NCI-H2227 treated with DMSO at 0.1 percent for 48 hours (cell line): ENCODE results near the gene PRRG1.
"Not testable (repeated sequence)": the region's sequence is repeated elsewhere in the genome, so short reads cannot be mapped to it uniquely, and the experiment has no call there.

Source experiments
- DNase-seq: peaks from one replicate; lab custom pipeline; 2025; lab: John Stamatoyannopoulos, UW

The PRRG1 gene

DNA sequence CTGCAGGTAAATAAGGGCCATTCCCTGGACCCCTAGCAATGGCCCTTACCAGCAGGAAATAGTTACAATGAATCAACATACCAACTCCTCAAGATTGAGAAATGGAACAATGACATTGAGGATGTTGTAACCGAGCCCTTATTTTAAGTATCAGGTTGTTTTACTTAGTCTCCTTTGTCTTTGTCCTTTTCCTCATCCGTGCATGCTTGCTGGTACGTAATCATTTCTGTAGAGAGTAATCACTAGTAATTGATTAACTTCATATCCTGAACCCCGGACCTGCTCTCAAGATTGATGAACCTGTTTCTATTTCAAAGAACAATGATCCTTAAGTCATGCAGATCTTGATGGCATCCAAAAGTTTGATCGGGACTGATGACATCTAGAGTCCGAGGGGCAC is 123.7 kb downstream of the PRRG1 start:
- DNase-seq: no peak

DNA sequence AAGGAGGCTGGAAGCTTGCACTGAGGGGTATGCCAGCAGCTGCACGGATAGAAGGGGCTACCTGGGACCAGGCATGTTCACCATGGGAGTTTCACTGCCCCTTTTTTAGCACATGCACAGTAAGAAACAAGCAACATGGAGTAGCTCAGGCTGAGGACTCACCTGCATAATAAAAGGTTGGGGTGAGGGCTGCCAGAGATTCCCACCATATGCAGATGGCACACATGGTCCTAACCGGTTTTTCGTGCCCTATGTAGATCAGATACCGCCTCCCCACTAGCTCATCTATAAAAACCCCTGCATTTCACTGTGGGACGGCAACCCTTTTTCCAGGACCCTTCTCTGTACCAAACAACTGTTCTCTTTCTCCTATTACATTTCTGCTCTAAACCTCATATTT is 125.3 kb downstream of the PRRG1 start:
- no peak for DNase-seq

DNA sequence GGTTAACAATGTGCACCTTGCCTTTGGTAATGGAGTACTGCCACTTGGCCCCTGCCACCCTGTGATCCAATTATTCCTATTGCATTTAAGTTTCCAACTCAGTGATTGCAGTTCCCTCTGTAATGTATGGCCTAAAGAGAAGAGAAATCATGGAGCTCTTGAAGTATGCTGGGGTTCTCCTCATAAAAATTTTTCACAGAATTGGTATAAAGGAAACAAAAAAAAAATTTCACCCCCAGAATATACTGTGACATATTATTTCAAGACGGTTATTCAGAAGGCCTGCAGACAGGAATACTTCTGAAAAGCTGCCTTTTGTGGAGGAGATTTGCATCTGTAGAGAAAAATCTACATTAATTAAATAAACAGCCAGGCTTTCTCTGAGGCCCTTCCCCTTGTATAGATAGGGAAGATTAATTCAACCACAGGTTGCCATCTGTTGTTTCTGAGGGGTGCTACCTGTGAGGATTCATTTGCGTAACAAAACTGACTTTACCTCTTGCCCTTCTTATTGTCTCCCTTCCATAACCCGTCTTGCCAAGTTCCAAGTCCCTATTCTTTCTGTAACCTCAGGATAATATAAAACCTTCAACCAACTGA is 127.5 kb downstream of the PRRG1 start:
- DNase-seq: no peak

- DNase-seq: not testable (repeated sequence)
Measured at GRCh38 chrX:37484335-37484734, 135.2 kb downstream of the PRRG1 start.

- DNase-seq: no peak
Measured at GRCh38 chrX:37485429-37485828, 136.3 kb downstream of the PRRG1 start.

DNA sequence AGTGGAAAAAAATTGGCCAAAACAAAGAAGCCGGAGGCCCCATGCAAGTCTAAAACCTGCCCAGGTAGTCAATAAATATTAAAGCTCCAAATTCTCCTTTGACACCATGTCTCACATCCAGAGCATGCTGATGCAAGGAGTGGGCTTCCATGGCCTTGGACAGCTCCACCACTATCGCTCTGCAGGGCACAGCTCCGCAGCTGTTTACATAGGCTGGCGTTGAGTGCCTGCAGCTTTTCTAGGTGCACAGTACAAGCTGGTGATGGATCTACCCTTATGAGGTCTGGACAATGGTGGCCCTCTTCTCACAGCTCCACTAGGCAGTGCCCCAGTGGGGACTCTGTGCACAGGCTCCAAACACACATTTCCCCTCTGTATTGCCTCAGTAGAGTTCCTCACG is 138.1 kb downstream of the PRRG1 start:
- DNase-seq: no peak

DNA sequence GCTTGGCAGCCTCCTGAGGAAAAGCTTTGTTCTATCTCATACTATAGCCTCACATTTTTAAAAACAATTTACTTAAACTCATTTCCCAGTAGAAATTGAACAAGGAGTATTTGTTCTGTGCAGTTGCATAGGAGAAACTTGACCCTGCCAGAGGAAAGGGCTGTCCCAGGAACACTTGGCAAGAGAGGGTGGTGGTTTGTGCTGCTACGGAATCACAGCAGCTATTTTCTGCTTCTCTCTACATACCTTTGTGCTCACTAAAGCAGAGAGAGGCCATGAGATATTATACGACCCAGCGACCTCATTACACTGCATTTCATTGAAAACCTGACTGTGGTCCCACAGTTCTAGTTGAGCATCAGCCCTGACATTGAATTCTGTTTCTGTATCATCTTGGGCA is 139.2 kb downstream of the PRRG1 start:
- no peak for DNase-seq

DNA sequence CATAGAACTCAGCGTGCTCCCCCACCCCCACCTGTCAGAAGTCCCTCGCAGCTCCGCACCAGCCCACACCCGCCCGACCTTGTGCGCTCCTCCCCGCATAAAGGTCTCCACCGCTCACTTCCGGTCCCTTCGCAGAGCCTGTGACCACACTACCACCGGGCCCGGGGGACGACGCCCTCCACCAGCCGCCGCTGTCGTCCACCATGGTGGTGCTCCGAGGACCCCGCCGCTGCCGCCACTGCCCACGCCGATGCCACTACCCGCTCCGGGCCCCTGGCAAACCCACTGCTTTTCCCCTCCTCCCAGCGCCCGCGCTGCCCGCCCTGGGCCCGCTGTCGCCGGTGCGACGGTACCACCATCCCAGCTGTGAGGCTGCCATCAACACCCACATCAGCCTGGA is 142.5 kb downstream of the PRRG1 start:
- no peak for DNase-seq

- DNase-seq: peak; percentile 20
Measured at GRCh38 chrX:37495760-37496159, 146.6 kb downstream of the PRRG1 start.

GRCh38 chrX:37497126-37497525 is 148.0 kb downstream of the PRRG1 start:
- not testable (repeated sequence) for DNase-seq

GRCh38 chrX:37498323-37498722 is 149.2 kb downstream of the PRRG1 start:
- not testable (repeated sequence) for DNase-seq

DNA sequence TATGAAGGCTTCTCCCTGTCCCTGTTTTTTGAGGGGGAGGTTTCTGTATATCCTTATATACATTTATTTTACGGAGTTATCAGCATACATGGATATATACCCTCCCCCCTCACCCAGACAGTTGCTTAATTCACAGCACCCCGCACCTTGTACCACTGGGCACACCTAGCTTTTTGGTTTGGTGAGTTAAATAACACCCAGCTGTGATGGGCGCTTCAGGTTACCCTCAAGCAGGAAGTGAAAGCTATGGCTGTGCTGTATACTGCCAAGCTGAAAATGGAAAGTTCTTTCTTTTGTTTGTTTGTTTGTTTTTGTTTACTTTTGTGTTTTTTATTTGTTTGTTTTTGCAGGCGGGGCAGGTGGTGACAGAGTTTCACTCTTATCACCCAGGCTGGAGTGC is 150.5 kb downstream of the PRRG1 start:
- not testable (repeated sequence) for DNase-seq

DNA sequence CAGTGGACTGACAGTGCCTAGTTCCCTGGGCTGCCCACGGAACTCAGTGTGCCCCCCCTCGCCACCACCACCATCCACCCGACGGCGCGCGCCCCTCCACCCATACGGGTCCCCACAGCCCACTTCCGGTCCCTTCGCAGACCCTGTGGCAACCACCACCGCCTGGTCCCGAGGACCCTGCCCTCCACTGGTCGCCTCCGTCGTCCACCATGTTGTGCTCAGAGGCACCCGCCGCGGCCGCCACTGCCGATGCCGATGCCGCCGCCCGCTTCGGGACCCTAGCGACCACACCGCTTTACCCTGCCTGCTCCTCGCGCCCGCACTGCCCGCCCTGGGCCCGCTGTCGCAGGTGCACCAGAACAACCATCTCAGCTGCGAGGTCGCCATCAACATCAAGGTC is 155.8 kb downstream of the PRRG1 start:
- DNase-seq: no peak
